OCI-LY1 (cell line): Measurements from ENCODE around the gene NLN.

ENCODE experiments used
- H2AFZ ChIP-seq: fragments of 200-600 bp; sonication (generic), shearing (Covaris generic); 2 replicates; pipeline ENCODE4 v1.6.0; 2014; ENCODE audit warnings: antibody characterized with exemption, mild to moderate bottlenecking, low read length
- H3F3A ChIP-seq: fragments of 200-600 bp; sonication (generic), shearing (Covaris generic); 2 replicates; pipeline ENCODE4 v1.6.0; 2014; ENCODE audit warnings: mild to moderate bottlenecking, antibody characterized with exemption, low read length, moderate library complexity; ENCODE audit not compliant: insufficient read depth
- H3K27ac ChIP-seq: fragments of 200-600 bp; sonication (generic); 2 replicates; pipeline ENCODE4 v1.5.1; 2014; ENCODE audit warnings: low read length, mixed run types, mild to moderate bottlenecking, low read depth; ENCODE audit not compliant: poor library complexity, severe bottlenecking
- H3K27me3 ChIP-seq: fragments of 200-600 bp; sonication (generic); 2 replicates; pipeline ENCODE4 v1.6.0; 2014; ENCODE audit warnings: antibody characterized with exemption, mild to moderate bottlenecking, low read length, moderate library complexity; ENCODE audit not compliant: insufficient read depth
- H3K36me3 ChIP-seq: fragments of 200-600 bp; sonication (generic); 2 replicates; pipeline ENCODE4 v1.6.1; 2014; ENCODE audit warnings: mild to moderate bottlenecking, antibody characterized with exemption, low read length, moderate library complexity, mixed read lengths; ENCODE audit not compliant: insufficient read depth
- H3K4me1 ChIP-seq: fragments of 200-600 bp; sonication (generic); 2 replicates; pipeline ENCODE4 v1.5.1; 2014; ENCODE audit warnings: mild to moderate bottlenecking, low read length, moderate library complexity; ENCODE audit not compliant: insufficient read depth, severe bottlenecking
- H3K4me2 ChIP-seq: fragments of 200-600 bp; sonication (generic), shearing (Covaris generic); 2 replicates; pipeline ENCODE4 v1.6.1; 2014; ENCODE audit warnings: low read length
- H3K4me3 ChIP-seq: fragments of 200-600 bp; sonication (generic); 2 replicates; pipeline ENCODE4 v1.5.1; 2014; ENCODE audit warnings: low read length, low read depth, mild to moderate bottlenecking, mixed read lengths; ENCODE audit not compliant: poor library complexity, severe bottlenecking
- H3K79me2 ChIP-seq: fragments of 200-600 bp; shearing (Covaris generic); 2 replicates; pipeline ENCODE4 v1.6.1; 2016; ENCODE audit warnings: mixed run types, low read length, mixed read lengths; ENCODE audit not compliant: insufficient read depth
- H3K9ac ChIP-seq: fragments of 200-600 bp; sonication (generic), shearing (Covaris generic); 2 replicates; pipeline ENCODE4 v1.6.1; 2014; ENCODE audit warnings: mild to moderate bottlenecking, low read length, mixed read lengths
- H3K9me2 ChIP-seq: fragments of 200-600 bp; sonication (generic), shearing (Covaris generic); 2 replicates; pipeline ENCODE4 v1.6.1; 2014; ENCODE audit warnings: low read depth, mild to moderate bottlenecking, low read length, mixed read lengths
- H3K9me3 ChIP-seq: fragments of 200-600 bp; shearing (Covaris generic); 2 replicates; pipeline ENCODE4 v1.6.1; 2014; ENCODE audit warnings: low read length, mixed read lengths
- H4K20me1 ChIP-seq: fragments of 200-600 bp; sonication (generic), shearing (Covaris generic); 2 replicates; pipeline ENCODE4 v1.6.0; 2016; ENCODE audit warnings: mild to moderate bottlenecking, low read length; ENCODE audit not compliant: insufficient read depth
- CTCF ChIP-seq: fragments of 200-600 bp; sonication (generic), shearing (Covaris generic); IDR thresholded peaks from 2 replicates; pipeline ENCODE4 v1.5.1; 2017; ENCODE audit warnings: mild to moderate bottlenecking, antibody characterized with exemption, low read length, moderate library complexity, mixed read lengths
- EZH2 ChIP-seq: fragments of 200-600 bp; sonication (generic), shearing (Covaris generic); IDR thresholded peaks from 2 replicates; pipeline ENCODE4 v1.8.0; 2017; ENCODE audit warnings: borderline replicate concordance, mixed run types, mild to moderate bottlenecking, antibody characterized with exemption, low read length, moderate library complexity, mixed read lengths

NLN gene

GRCh38 chr5:65708145-65708544, 13.9 kb upstream of the NLN start:
- no peak overlapping the region for H3K4me3 ChIP-seq
- H3K27me3 ChIP-seq = no peaks in the 10 kb centered on the region
- no peaks in the 10 kb centered on the region for H3K9me3 ChIP-seq
- no peaks in the 10 kb centered on the region for H3K9me2 ChIP-seq
- H3K9ac ChIP-seq = no peak overlapping the region
- H2AFZ ChIP-seq = no peak overlapping the region
- no peak overlapping the region for H3K4me2 ChIP-seq
- no peak overlapping the region for H3K27ac ChIP-seq
- peaks cover 24% of the 10 kb centered on the region; the same call in 1 of the 2 replicates for H3K36me3 ChIP-seq
- no peaks in the 10 kb centered on the region for H4K20me1 ChIP-seq
- H3K79me2 ChIP-seq = no peaks in the 10 kb centered on the region
- no peaks in the 10 kb centered on the region for H3K4me1 ChIP-seq
- TF ChIP-seq EZH2 (no peak), CTCF (no peak)
- H3F3A ChIP-seq = no peaks in the 10 kb centered on the region

- H4K20me1 ChIP-seq = no peaks in the 10 kb centered on the region
- TF ChIP-seq EZH2 = no peak
- TF ChIP-seq CTCF = no peak
- H3K4me1 ChIP-seq = peaks cover 26% of the 10 kb centered on the region
- no peak overlapping the region for H3K27ac ChIP-seq
- no peaks in the 10 kb centered on the region for H3K9me3 ChIP-seq
- 0 out of 2 replicates have a peak, but pooled peaks cover 4% of the 10 kb centered on the region for H3K79me2 ChIP-seq
- no peaks in the 10 kb centered on the region for H3F3A ChIP-seq
- no peak overlapping the region for H3K4me2 ChIP-seq
- no peak overlapping the region for H2AFZ ChIP-seq
- no peak overlapping the region for H3K4me3 ChIP-seq
- no peaks in the 10 kb centered on the region for H3K9me2 ChIP-seq
- no peaks in the 10 kb centered on the region for H3K27me3 ChIP-seq
- peaks cover 20% of the 10 kb centered on the region; the same call in 1 of the 2 replicates for H3K36me3 ChIP-seq
- no peak overlapping the region for H3K9ac ChIP-seq
These were observed 3.3 kb upstream of the NLN start for GRCh38 chr5:65718576-65719310.

GRCh38 chr5:65721050-65721719, 820 bp upstream of the NLN start:
- H3K4me2 ChIP-seq = peak overlapping the region; percentile 96
- no peaks in the 10 kb centered on the region for H3K27me3 ChIP-seq
- no peak for TF ChIP-seq EZH2
- TF ChIP-seq CTCF = no peak
- no peaks in the 10 kb centered on the region for H3K9me3 ChIP-seq
- no peaks in the 10 kb centered on the region for H3K9me2 ChIP-seq
- peaks cover 20% of the 10 kb centered on the region; the same call in 1 of the 2 replicates for H3K36me3 ChIP-seq
- H2AFZ ChIP-seq = peak overlapping the region; percentile 20; the same call in 1 of the 2 replicates
- H3K79me2 ChIP-seq = 0 out of 2 replicates have a peak, but pooled peaks cover 12% of the 10 kb centered on the region
- no peaks in the 10 kb centered on the region for H3F3A ChIP-seq
- peak overlapping the region; percentile 66 for H3K9ac ChIP-seq
- peak overlapping the region; percentile 92 for H3K4me3 ChIP-seq
- H3K4me1 ChIP-seq = peaks cover 29% of the 10 kb centered on the region
- H3K27ac ChIP-seq = peak overlapping the region; percentile 11
- no peaks in the 10 kb centered on the region for H4K20me1 ChIP-seq
